Measurements from ENCODE around the gene LCE3B. TPM values are rescaled to one million over a fixed set of nuclear protein-coding genes. Genes with fewer than 3 reads are reported as not detected.
"Not testable (repeated sequence)": the region's sequence is repeated elsewhere in the genome, so short reads cannot be mapped to it uniquely, and the experiment has no call there.

LCE3B gene
- total RNA-seq, 2 experiments from 2014 or later: not detected

DNA sequence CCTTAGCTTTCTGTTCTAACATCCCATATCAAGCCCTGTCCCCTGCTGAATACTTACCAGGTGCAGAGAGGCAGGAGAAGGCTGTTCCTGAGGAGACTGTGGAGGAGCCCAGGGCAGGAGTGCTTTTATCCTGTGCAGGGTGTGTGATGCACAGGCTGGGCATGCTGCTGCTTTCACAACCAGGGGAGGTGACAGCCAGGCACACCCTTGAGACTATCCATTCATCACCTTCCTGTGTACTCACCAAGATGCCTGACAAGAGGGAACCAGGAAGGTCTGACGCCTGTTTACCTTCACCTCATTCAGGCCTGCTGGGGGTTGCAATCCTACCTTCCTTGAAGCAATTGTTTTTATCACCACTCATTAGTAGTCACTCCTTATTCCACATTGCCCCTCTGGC, 46.9 kb upstream of the LCE3B start, which contains the start of gene LCE3E:
Gene LCE3E, minus strand, starts transcription at position 100 of the 400 bp plus-strand sequence. CDS start 572 bp downstream, outside the sequence.
- ATAC-seq (ENCODE audit: poor library complexity) (no peak), DNase-seq (no peak)
- TF ChIP-seq, protein P1, sequence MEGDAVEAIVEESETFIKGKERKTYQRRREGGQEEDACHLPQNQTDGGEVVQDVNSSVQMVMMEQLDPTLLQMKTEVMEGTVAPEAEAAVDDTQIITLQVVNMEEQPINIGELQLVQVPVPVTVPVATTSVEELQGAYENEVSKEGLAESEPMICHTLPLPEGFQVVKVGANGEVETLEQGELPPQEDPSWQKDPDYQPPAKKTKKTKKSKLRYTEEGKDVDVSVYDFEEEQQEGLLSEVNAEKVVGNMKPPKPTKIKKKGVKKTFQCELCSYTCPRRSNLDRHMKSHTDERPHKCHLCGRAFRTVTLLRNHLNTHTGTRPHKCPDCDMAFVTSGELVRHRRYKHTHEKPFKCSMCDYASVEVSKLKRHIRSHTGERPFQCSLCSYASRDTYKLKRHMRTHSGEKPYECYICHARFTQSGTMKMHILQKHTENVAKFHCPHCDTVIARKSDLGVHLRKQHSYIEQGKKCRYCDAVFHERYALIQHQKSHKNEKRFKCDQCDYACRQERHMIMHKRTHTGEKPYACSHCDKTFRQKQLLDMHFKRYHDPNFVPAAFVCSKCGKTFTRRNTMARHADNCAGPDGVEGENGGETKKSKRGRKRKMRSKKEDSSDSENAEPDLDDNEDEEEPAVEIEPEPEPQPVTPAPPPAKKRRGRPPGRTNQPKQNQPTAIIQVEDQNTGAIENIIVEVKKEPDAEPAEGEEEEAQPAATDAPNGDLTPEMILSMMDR (IDR thresholded peaks at IDR 0.05): no peak
- ChIA-PET POLR2A (no interaction called here), CTCF (no interaction called here)
- intact Hi-C loops (cut with DNase I, micrococcal nuclease): no loop called here
- Histone ChIP-seq H3K4me1 (ENCODE audit: insufficient read depth, low read length) (no peaks in the 10 kb centered on the region), H3K36me3 (ENCODE audit: insufficient read depth, low read length) (no peaks in the 10 kb centered on the region), H3K27ac (ENCODE audit: low read depth in 1 of 2, low read length in 2 of 2) (no peak within 1 kb of the TSS), H3K9me3 (ENCODE audit: control insufficient read depth in 1 of 2, insufficient read depth in 1 of 2, low read length in 2 of 2) (peaks cover 0 to 15% of the 10 kb centered on the region in 2 experiments), H3K4me3 (ENCODE audit: low read length) (no peak within 1 kb of the TSS), H3K27me3 (ENCODE audit: control insufficient read depth in 1 of 2, insufficient read depth in 2 of 2, low read length in 2 of 2) (peaks cover 1 to 6% of the 10 kb centered on the region in 2 experiments)
- Mint-ChIP-seq H3K36me3 (ENCODE audit: low read depth) (no peaks in the 10 kb centered on the region), H3K27ac (no peak within 1 kb of the TSS), H3K4me1 (ENCODE audit: low read depth) (no peaks in the 10 kb centered on the region), H3K4me3 (no peak within 1 kb of the TSS), H3K9me3 (no peaks in the 10 kb centered on the region), H3K27me3 (peaks cover 19% of the 10 kb centered on the region)

DNA sequence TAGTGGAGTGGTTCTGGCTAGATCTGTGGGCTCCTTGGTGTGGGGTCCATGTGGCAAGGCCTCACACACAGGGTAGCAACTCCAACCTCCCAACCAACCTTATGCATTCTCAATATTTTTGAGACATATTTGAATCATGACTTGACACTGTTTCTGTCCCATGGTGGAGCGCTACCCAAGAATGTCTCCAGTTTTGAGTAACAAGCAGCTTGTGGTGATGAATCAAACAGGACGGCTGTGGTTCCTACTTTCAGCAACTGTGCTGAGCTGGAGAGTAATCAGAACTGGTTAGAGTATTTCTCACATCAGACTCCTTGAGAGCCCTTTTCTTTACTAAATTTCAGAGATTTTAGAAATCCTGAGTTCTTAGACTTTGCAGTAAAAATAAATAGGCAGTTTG, 36.4 kb upstream of the LCE3B start:
- H3K27me3 Mint-ChIP-seq: peaks cover 56% of the 10 kb centered on the region
- H3K4me3 Mint-ChIP-seq: no peak overlapping the region
- H3K9me3 ChIP-seq (ENCODE audit: control insufficient read depth in 1 of 2, insufficient read depth in 1 of 2, low read length in 2 of 2): peaks cover 0 to 4% of the 10 kb centered on the region in 2 experiments
- no peaks in the 10 kb centered on the region for H3K36me3 Mint-ChIP-seq (ENCODE audit: low read depth)
- no peaks in the 10 kb centered on the region for H3K4me1 Mint-ChIP-seq (ENCODE audit: low read depth)
- no peaks in the 10 kb centered on the region for H3K36me3 ChIP-seq (ENCODE audit: insufficient read depth, low read length)
- TF ChIP-seq, protein P1 (IDR thresholded peaks at IDR 0.05): no peak
- DNase-seq (no peak), ATAC-seq (ENCODE audit: poor library complexity) (no peak)
- H3K27me3 ChIP-seq (ENCODE audit: control insufficient read depth in 1 of 2, insufficient read depth in 2 of 2, low read length in 2 of 2): peaks cover 0 to 1% of the 10 kb centered on the region in 2 experiments
- intact Hi-C loops (cut with DNase I, micrococcal nuclease): no loop called here
- POLR2A ChIA-PET: no interaction called here
- CTCF ChIA-PET: no interaction called here
- no peaks in the 10 kb centered on the region for H3K4me1 ChIP-seq (ENCODE audit: insufficient read depth, low read length)
- no peaks in the 10 kb centered on the region for H3K9me3 Mint-ChIP-seq
- H3K27ac Mint-ChIP-seq: no peak overlapping the region
- H3K27ac ChIP-seq (ENCODE audit: low read depth in 1 of 2, low read length in 2 of 2): no peak overlapping the region
- H3K4me3 ChIP-seq (ENCODE audit: low read length): no peak overlapping the region

- intact Hi-C loops (cut with DNase I, micrococcal nuclease); H3K4me1 ChIP-seq (ENCODE audit: insufficient read depth, low read length); H3K9me3 Mint-ChIP-seq; H3K36me3 Mint-ChIP-seq (ENCODE audit: low read depth); H3K4me1 Mint-ChIP-seq (ENCODE audit: low read depth); H3K9me3 ChIP-seq (ENCODE audit: control insufficient read depth in 1 of 2, insufficient read depth in 1 of 2, low read length in 2 of 2); H3K27me3 ChIP-seq (ENCODE audit: control insufficient read depth in 1 of 2, insufficient read depth in 2 of 2, low read length in 2 of 2); H3K4me3 Mint-ChIP-seq; H3K27ac Mint-ChIP-seq; ATAC-seq (ENCODE audit: poor library complexity); H3K4me3 ChIP-seq (ENCODE audit: low read length); H3K27ac ChIP-seq (ENCODE audit: low read depth in 1 of 2, low read length in 2 of 2); DNase-seq; H3K36me3 ChIP-seq (ENCODE audit: insufficient read depth, low read length); CTCF ChIA-PET: not testable (repeated sequence)
- POLR2A ChIA-PET: interaction anchor here (0.6 kb wide), 1 partner anchor 65 kb away, joined by 3 read pairs; no protein-coding TSS in a partner anchor
- peaks cover 39% of the 10 kb centered on the region for H3K27me3 Mint-ChIP-seq
Observed at GRCh38 chr1:152579526-152579925, 34.1 kb upstream of the LCE3B start.

- POLR2A ChIA-PET: interaction anchor here (0.6 kb wide), 1 partner anchor 64 kb away, joined by 3 read pairs; no protein-coding TSS in a partner anchor
- CTCF ChIA-PET: no interaction called here
- Histone ChIP-seq H3K27me3 (ENCODE audit: control insufficient read depth in 1 of 2, insufficient read depth in 2 of 2, low read length in 2 of 2) (peaks cover 0 to 2% of the 10 kb centered on the region in 2 experiments), H3K4me1 (ENCODE audit: insufficient read depth, low read length) (no peaks in the 10 kb centered on the region), H3K9me3 (ENCODE audit: control insufficient read depth in 1 of 2, insufficient read depth in 1 of 2, low read length in 2 of 2) (peaks cover 0 to 4% of the 10 kb centered on the region in 2 experiments), H3K4me3 (ENCODE audit: low read length) (no peak within 1 kb of the TSS), H3K36me3 (ENCODE audit: insufficient read depth, low read length) (no peaks in the 10 kb centered on the region), H3K27ac (ENCODE audit: low read depth in 1 of 2, low read length in 2 of 2) (no peak within 1 kb of the TSS)
- Mint-ChIP-seq H3K27ac (no peak within 1 kb of the TSS), H3K9me3 (no peaks in the 10 kb centered on the region), H3K4me3 (no peak within 1 kb of the TSS), H3K4me1 (ENCODE audit: low read depth) (no peaks in the 10 kb centered on the region), H3K27me3 (peaks cover 39% of the 10 kb centered on the region), H3K36me3 (ENCODE audit: low read depth) (no peaks in the 10 kb centered on the region)
- TF ChIP-seq, protein P1 (IDR thresholded peaks at IDR 0.05): no peak
- intact Hi-C loops (cut with DNase I, micrococcal nuclease): no loop called here
- DNase-seq (no peak), ATAC-seq (ENCODE audit: poor library complexity) (no peak)
Observed at GRCh38 chr1:152580433-152580832, 33.2 kb upstream of the LCE3B start, which contains the start of gene LCE3D. Gene LCE3D (minus strand): TSS chr1:152580516. CDS start chr1:152579936, 580 bp downstream.
